Activated CD4-positive, CD25-positive, alpha-beta regulatory T cell treated with anti-CD3 and anti-CD28 coated beads, Interleukin-2, amount 50 U/mL, for 72 hours (primary cell): ENCODE data around the gene GRAMD2B.

Source experiments
- DNase-seq: peaks from one replicate; pipeline ENCODE4 v3.0.0; 2021

Gene GRAMD2B

DNA sequence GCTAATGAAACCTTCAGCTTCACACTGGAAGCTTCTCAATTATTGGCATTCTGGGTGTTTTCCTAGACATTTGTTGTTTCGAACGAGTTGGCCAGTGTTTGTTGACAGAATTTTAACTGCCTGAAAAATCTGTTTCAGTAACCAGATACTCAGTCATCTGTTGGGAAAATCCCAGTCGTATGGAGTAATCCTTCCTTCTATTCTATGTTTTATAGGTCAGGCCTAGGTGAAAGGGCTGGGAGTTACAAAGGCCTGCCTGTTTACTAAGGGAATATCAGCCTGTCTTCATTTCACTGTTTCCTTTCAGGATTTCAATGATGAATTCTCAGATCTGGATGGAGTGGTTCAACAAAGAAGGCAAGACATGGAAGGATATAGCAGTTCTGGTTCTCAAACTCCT is 59.9 kb downstream of the GRAMD2B start:
- DNase-seq: no peak

DNA sequence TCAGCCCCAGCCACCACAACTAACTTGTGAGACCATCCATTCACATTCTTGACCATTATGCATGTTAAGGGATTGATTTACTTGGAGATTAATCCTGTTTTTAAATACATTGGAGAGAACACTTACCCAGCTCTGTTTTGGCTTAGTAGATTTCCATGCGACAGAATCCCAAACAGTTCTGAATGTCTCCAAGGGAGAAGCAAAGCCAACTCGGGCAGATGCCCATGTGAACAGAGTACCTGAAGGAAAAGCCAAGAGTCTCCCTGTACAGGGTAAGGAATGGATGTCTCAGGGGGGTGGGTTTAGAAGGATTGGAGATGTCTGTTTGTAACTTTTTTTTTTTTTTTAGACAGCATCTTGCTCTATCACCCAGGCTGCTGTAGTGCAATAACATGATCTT is 61.0 kb downstream of the GRAMD2B start:
- no peak for DNase-seq

DNA sequence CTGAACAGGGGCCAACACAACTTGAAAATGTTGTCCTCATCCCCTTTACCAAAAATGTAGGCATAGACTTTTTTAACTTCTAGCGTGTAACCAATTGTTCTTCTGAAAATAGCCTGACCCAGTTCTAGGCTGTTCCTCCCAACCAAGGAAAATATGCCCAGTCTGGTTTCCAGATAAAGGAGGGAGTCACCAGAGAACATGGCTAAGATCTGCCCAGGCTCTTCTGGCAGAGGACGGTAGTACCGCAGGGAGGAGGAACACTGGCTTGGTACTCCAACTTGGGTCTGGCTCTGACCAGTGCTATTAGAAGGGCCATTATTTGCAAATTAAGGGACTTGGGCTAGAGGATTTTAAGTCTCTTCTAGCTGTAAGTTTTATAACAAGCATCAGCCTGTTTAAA is 63.1 kb downstream of the GRAMD2B start:
- no peak for DNase-seq

DNA sequence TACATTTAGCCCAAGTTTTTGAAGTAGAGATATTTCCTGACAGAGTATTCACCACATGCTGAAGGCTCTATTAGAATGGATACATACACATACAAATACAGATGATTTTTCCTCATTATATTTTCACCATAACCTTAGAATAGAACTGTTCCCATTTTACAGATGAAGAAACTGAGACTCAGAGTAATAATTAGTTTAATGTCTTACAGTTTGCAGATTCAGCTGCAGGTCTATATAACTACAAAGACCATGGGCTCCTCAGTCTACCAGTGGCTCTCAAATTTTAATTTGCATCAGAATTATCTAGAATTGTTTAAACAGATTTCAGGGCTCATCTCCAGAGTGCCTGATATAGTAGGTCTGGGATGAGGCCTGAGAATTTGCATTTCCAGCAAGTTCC is 64.4 kb downstream of the GRAMD2B start:
- no peak for DNase-seq

DNA sequence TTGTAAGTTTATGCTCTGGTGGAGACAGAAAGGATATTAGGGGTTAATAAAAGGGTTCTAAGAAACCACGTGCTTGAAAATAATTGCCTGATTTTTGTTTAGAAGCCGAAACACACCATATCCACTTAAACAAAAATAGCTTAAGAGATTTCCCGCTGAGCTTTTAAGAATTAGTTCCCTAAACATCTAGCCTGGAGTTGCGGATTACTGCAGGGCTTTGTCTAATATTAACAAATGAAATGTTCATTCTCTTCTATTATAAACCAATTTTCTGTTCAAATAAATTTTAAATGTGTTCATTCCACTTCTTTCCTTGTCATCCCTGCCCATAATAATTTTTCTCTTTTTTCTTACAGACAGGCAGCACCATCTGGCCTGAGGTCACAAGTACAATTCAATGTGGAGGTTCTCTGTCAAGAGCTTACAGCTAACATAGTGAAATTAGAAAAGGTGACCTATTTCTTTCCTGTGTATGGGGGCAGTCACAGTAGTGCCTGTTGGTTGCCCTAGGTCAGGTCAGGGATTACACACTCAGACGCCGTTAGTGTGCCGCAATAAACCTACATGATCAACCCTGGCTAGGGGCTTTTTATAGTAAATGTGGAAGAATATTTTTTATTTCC is 65.3 kb downstream of the GRAMD2B start:
- no peak for DNase-seq

DNA sequence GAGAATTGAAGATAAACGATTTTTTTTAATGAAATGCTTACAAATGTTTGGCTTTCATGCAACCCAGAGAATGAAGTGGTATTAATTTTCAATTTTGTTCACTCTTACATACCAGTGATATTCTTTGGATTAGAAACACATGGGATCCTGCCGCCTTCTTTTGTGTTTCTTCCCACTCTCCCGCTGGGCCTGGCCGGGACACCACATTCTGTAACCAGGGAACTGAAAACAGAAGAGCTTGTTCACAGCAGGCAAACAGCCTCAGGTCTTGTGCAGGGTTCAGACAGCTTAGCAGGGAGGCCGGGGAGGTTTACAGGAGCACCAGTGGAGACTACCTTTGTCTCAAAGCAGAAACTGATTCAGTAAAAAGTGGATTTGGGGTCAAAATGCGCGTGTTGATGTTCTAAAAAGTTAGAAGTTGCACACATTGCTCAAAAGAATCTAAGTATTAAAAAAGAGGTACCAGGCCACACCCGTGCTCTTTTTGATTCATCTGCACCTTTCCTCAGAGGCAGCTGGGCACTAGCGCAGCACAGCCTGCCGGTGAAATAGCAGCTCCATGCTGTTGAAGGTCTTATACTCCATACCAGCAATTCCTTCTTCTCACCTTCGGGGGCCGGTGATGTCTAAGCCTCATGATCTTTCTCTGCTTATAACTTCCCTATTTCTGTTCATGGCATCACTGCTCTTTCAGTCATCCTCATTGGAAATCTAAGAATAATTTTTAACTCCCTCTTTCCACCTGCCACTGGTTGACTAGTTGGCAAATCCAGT is 67.1 kb downstream of the GRAMD2B start:
- DNase-seq: no peak

DNA sequence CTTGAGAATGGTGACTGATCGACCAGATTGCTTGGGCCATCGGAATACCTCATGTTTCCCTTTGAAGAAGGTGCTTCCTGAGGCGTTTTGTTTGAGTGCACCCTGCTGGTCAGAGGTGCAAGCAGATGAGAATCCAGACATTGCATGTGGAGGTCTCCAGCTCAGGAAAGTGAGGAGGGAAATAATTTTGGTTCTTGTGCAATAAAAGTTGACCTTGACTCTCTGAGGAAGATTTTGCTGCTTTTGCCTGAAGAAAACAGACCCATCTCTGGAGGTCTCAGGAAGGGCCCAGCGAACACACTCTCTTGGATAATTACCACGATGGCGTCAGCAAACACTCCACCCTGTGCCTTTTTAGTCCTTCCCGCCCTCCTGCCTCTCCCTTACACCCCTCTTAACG is 69.7 kb downstream of the GRAMD2B start:
- DNase-seq: no peak

DNA sequence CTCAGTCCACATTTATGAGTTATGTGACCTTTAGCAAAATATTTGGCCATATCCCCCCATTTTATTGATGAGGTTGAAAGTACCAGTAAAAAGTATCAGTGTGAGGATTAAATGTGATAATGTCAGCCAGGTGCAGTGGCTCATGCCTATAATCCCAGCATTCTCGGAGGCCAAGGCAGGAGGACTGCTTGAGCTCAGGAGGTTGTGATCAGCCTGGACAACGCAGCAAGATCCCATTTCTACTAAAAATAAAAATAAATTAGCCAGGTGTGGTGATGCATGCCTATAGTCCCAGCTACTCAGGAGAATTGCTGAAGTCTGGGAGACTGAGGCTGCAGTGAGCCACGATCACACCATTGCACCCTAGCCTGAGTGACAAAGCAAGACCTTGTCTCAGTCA is 71.2 kb downstream of the GRAMD2B start:
- no peak for DNase-seq

DNA sequence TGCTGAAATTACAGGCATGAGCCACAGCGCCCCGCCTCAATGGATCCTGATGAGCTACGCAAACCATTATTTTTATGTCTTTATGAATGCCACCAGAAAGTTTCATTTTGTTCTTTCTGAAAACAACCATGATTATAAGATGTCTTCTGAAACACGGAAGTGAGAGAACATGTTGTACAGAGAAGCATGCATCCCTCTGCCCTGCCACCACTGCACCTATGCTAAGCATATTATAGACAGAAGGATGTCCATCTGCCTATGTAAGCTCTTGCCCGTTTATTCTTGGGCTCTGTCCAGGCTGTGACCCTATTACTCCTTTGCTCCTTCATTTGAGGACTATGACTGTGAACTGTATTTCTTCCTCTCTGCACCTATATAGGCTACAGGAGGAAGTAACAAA is 74.3 kb downstream of the GRAMD2B start:
- no peak for DNase-seq

DNA sequence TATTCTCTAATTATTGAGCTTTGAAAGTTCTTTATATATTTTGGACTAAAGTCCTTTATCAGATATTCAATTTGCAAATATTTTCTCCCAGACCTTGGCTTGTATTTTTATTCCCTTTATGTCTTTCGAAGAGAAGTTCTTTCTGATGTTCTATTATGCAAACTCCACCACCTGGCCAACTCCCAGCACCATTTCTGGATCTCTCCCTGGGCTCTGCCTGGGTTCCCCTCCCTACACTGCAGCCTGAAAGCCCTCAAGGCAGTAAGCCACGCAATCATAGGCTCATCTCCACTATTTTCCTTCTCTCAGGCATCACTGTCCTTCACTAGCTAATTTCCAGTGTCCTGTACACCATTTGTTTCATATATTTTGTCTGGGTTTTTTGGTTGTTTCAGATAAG is 76.1 kb downstream of the GRAMD2B start:
- DNase-seq: no peak

DNA sequence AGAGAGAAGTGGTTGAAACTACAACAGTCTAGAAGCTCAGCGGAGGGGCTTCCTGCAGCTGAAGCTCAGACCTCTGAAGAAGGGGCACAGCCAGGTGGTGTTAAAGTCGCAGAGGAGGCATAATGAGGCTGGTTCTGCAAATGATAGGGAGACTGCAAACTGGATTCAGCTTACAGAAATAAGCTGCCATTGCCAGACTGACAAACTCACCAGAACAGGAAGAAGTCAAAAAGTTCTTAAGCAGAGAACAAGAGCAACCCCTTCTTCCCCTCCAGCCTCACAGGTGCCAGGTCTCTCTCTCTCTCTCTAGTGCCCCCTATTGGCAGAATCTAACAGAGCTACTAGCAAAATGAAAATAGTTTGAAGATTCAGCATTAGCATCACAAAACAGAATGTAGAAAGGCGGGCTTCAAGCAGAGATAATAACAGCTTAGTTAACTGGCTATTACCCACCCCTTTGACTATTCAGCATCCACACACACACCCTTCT is 76.7 kb downstream of the GRAMD2B start:
- no peak for DNase-seq

DNA sequence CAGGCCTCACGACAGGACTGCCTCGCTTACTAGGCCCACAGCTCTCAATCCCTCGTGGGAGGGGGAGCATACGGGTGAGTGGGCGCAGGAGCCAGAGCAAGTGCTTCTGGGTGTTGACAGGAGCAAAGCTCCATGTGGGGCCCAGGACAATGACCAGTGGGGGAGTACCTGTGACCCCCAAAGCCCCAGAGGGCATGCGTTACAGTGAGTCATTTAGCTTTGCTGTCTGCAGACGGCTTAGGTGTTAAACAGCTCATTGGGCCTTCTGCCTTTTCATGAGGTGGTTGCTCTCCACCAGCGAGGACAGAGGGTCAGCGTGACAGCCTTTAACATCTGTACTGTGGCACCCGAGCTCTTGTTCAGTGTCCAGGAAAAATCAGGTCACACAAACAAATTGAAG is 78.2 kb downstream of the GRAMD2B start:
- no peak for DNase-seq

DNA sequence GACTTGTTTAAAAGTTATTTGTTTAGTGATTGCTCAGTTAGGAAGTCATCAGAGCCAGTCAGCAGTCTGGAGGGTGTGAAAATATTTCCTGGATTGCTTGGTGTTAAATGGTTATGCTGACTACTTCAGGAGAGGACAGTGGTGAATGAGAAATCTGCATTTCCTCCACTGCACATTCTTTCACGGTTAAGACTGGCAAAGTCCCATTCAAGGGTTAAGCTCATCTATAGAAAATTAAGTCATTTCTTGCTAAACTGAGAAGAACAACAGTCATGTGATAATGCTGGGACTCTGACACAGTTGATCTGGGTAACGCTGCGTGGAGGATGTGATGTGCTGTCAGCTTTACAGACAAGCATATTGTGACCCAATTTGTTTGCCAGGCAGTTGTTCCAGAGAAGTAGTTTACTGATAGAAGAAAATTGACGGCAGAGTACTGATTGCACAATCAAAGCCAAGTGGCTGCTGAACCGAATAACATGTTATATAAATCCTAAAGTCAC is 80.4 kb downstream of the GRAMD2B start:
- DNase-seq: no peak

DNA sequence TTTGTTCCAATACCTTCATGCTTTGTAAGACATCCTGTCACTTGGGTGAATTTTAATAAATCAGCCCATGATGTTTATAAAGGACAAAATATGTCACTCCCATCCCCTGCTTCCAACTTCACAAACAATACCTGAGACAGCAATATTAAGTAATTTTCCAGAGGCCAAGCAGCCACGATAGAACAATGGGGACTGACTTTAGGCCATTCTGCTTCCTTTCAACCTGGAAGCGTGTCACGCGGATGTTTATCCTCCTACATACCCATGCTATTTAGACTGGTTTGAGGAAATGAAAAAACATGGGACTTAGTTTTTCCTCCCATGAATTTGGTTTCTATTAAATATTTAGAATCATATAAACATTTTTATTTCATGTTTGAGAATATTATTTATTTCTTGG is 82.9 kb downstream of the GRAMD2B start:
- DNase-seq: no peak

DNA sequence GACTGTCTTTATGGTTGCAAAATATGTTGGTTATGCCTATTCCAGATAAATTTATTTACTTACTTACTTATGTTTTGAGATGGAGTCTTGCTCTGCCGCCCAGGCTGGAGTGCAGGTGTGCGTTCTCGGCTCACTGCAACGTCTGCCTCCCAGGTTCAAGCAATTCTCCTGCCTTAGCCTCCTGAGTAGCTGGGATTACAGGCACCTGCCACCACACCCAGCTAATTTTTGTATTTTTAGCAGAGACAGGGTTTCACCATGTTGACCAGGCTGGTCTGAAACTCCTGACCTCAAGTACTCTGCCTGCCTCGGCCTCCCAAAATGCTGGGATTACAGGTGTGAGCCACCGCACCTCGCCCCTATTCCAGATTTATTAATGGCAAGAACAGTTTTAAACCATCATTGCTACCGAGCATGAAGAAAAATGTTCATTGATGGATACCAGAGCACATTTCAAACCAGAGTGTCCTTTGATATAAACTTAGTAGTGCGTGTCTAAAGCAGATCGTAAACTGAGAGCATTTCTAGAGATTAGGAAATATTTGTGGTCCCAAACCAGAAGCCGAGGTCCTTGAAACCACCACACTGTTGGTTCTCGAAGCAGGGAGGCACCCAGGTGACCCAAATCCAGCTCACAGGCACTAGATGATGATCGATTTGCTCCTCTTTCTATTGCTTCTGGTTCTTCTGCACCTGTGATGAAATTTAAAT is 85.2 kb downstream of the GRAMD2B start:
- no peak for DNase-seq

DNA sequence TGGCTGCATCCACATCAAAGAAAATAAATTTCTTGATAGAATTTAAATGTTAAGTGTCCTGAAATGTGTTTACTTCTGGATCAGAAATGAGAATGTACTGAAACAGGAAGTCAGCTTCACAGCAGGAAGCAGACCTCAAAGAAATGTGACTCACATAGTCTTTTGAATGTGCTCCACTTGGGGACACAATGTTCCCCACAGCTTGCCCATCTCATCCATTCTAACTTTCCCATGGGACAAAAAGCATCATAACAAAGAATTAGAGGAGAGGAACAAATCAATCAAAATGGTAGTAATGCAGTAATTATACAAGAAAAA is 85.7 kb downstream of the GRAMD2B start:
- DNase-seq: no peak

DNA sequence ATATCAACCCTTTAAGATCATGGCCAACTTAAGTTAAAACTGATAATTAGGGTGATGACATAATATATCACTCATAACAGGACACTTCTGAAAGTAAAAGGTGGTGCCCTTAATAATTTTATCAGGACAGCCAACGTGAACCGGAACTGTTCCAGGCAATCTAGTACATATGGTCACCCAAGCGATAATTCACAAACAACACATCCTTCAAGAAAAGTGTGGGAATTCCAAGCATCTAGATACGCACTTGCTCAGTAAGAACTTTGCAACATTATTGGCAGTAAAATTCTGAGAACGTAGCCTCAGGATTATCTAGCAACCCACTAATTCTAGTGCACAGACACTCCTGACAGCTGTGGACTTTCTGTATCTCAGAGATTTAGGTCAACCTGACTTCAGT is 86.1 kb downstream of the GRAMD2B start:
- no peak for DNase-seq

DNA sequence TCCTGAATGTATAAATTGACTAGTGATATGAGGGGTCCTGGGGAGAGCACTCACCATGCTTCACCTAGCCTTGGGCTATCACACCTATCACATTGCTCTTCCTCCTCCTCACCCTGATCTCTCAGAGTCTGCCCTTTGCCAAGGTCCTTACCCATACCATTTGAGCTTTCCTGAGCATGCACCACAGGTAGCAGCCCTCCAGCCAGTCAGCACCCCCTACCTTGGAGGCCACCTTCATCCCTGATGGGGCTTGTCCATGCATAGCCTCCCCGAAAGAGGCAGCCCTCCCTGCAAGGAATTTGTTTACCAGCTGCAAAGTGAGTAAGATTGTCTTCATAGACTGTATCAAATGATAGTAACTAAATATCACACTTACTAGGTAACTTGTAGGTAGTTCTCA is 88.8 kb downstream of the GRAMD2B start:
- no peak for DNase-seq

DNA sequence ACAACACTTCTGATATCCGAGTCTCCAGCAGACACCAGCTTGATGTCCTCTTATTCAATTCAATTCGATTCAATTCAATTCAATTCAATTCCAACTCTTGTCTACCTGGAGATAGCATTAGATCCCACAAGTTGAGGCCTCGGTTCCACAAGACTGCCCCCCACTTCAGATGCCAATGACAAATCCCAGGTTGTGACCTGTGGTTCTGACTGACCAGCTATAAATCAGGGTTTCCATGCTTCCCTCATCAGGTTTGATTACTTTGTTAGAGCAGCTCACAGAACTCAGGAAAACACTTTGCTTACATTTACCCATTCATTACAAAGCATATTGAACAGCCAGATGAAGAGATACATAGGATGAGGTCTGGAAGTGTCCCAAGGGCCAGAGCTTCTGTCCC is 89.2 kb downstream of the GRAMD2B start:
- no peak for DNase-seq

DNA sequence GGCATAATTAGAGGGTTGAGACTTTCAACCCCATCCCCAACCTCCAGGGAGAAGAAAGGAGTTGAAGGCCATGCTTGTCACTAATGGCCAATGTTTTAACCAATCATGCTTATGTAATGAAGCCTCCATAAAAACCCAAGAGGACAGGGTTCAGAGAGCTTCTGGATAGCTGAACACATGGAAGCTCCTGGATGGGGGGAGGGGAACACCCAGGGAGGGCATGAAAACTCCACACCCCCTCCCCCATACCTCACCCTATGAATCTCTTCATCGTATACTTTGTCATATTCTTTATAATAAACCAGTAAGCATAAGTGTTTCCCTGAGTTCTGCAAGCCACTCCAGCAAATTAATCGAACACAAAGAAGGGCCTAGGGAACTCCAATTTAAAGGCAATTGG is 90.1 kb downstream of the GRAMD2B start:
- no peak for DNase-seq

DNA sequence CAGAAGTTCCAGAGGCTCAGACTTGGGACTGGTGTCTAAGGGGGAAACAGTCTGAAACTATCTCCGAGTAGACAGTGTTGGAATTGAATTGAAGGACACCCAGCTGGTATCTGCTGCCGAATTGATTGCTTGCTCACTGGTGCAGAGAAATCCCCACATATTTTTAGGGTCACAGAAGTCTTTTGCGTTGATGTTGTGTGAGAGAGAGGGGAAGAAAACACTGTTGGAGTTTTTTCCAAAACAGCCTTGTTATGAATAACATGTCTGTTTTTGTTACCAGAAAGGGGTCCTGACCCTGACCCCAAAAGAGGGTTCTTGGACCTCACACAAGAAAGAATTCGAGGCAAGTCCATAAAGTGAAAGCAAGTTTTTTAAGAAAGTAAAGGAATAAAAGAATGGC is 90.5 kb downstream of the GRAMD2B start:
- no peak for DNase-seq

DNA sequence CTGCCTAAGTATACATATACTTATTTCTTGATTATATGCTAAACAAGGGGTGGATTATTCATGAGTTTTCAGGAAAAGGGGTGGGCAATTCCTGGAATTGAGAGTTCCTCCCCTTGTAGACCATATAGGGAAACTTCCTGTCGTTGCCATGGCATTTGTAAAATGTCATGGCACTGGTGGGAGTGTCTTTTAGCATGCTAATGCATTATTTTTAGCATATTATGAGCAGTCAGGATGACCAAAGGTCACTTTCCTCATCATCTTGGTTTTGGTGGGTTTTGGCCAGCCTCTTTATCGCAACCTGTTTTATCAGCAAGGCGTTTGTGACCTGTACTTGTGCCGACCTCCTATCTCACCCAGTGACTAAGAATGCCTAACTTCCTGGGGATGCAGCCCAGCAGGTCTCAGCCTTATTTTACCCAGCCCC is 90.9 kb downstream of the GRAMD2B start:
- DNase-seq: no peak

DNA sequence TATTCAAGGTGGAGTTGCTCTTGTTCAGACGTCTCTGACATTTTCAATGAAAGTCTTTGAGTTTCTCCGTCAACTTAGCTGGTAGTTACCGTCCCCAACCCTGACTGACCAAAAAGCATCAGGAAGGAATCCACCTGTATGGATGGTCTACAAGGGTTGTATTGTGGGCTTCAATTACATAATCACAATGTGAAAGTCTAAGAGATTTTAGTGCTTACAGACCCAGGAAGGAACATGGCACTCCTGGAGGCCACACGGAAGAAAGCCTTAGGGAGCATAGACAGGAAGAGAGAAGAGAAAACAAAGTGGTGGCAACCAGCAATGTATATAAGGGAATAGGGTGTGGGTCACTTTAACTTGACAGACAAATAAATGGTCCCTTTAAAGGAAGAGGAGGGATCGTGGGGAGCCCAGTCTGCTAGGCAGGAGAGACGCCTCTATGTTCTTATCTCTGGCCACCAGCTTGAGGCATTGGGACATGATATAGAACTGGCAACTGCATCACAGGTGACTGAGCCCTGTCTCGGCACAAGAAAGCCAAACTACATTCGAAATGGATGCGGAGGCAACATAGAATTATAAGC is 91.4 kb downstream of the GRAMD2B start:
- no peak for DNase-seq

DNA sequence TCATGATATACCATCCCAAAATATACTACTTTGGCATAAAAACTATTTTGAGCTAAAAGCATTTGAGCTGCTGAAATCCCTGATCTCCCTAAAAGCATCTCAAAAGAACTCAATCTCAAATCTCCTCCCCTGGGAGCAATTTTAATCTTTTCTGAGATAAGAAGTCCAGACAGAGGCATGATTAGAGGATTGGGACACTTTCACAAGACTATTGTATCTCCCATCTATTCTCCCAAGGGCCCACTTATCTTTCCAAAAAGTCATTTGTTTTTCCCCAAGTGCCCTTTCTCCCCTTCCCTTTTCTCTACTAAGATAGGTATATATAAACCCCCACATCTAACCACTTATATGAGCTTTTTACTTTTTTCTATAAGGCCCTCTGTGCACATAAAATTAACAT is 92.1 kb downstream of the GRAMD2B start:
- DNase-seq: no peak
